ENCODE measurements around the gene TARS3.

Gene TARS3

DNA sequence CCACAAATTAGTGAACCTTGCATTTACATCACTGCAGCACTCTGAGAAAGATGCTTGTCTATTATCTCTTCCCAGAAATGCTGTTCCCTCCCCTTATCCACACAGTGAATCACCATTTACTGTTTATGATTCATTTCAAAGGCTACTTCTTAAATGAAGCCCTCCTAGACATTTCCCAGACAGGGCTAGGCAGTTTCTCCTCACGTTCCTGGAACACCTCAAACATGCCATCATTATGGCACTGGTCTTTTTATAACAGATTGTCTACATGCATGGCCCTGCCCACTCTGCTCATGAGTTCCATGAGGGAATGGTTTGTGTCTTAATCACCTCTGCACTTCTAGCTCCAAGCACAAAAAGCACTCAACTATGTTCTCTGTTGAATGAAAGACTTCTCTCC lies 39.9 kb downstream of the TARS3 start:
- TF ChIP-seq, protein P1, sequence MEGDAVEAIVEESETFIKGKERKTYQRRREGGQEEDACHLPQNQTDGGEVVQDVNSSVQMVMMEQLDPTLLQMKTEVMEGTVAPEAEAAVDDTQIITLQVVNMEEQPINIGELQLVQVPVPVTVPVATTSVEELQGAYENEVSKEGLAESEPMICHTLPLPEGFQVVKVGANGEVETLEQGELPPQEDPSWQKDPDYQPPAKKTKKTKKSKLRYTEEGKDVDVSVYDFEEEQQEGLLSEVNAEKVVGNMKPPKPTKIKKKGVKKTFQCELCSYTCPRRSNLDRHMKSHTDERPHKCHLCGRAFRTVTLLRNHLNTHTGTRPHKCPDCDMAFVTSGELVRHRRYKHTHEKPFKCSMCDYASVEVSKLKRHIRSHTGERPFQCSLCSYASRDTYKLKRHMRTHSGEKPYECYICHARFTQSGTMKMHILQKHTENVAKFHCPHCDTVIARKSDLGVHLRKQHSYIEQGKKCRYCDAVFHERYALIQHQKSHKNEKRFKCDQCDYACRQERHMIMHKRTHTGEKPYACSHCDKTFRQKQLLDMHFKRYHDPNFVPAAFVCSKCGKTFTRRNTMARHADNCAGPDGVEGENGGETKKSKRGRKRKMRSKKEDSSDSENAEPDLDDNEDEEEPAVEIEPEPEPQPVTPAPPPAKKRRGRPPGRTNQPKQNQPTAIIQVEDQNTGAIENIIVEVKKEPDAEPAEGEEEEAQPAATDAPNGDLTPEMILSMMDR (IDR thresholded peaks at IDR 0.05; ENCODE audit: low read depth, low read length) = no peak
- H3K4me3 ChIP-seq (ENCODE audit: low read depth, low read length) = no peak overlapping the region

DNA sequence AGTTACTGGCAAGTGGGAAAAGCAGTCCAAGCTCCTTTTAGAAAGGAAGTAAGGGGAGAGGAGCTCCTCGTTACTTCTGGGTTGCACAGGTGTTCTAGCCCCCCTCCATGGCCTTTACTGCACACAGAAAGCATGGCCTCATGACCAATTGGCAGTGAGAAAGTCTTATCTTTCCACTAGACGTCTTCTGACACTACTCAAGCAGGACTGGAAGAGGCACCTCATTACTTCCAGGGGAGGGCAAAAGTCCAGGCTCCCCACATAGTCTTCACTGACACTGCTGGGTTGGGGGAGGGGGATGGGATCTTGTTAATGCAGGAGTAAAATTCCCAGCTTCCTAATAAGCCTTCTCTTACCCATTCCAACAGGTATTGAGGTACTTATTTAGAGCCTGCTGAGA lies 44.5 kb downstream of the TARS3 start:
- no peak overlapping the region for H3K4me3 ChIP-seq (ENCODE audit: low read depth, low read length)
- TF ChIP-seq, protein P1 (IDR thresholded peaks at IDR 0.05; ENCODE audit: low read depth, low read length) = no peak

DNA sequence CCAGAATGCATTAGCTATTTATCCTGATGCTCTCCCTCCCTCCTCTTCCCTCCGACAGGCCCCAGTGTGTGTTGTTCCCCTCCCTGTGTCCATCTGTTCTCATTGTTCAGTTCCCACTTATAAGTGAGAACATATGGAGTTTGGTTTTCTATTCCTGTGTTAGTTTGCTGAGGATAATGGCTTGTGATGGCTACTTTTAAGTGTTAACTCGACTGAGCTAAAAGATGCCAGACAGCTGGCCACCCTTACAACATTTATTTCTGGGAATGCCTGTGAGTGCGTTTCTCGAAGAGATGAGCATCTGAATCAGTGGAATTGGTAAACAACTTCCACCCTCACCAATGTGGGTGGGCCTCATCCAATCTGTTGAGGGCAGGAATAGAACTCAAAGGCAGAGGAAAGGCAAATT lies 47.3 kb downstream of the TARS3 start:
- TF ChIP-seq, protein P1 (IDR thresholded peaks at IDR 0.05; ENCODE audit: low read depth, low read length) = no peak
- H3K4me3 ChIP-seq (ENCODE audit: low read depth, low read length) = no peak overlapping the region

DNA sequence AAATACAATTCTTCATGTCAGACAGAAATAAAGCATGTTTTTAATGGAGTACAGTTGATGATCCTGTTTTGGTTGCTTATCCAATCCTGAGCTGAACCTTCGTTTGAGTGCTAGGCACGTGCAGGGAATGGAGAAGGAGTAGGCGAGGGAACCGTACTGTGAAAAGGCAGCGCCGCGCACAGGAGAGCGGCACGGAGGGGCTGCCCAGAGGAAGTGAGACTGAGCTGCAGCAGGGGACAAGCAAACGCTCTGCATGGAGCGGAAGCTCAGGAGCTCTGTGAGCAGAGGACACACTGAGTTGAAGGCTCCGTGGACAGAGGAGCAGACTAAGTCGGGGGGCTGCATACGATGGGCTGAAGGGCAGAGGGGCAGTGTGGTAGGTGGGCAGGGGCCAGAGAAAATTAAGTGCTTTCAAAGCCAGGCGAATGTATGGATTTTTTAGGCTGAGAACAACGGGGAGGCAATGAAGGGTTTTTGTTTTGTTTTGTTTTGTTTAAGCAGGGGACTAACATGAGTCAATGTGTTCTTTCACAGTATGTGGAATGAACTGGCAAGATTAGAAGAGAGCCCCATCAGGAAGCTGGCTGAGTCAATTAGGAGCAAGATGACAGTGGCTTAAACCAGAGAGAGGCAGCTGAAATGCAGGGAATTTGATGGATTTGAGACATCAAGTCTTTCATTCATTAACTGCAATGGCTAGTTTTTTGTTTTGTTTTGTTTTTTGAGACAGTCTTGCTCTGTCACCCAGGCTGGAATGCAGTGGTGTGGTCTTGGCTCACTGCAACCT lies 48.3 kb downstream of the TARS3 start:
- TF ChIP-seq, protein P1 (IDR thresholded peaks at IDR 0.05; ENCODE audit: low read depth, low read length) = no peak
- H3K4me3 ChIP-seq (ENCODE audit: low read depth, low read length) = no peak overlapping the region

GRCh38 chr15:101675015-101675414 lies 49.3 kb downstream of the TARS3 start:
- TF ChIP-seq, protein P1 (IDR thresholded peaks at IDR 0.05; ENCODE audit: low read depth, low read length) = no peak
- no peak overlapping the region for H3K4me3 ChIP-seq (ENCODE audit: low read depth, low read length)

- no peak overlapping the region for H3K4me3 ChIP-seq (ENCODE audit: low read depth, low read length)
- TF ChIP-seq, protein P1 (IDR thresholded peaks at IDR 0.05; ENCODE audit: low read depth, low read length) = no peak
Measured at GRCh38 chr15:101672298-101672697, 52.0 kb downstream of the TARS3 start.

- TF ChIP-seq, protein P1 (IDR thresholded peaks at IDR 0.05; ENCODE audit: low read depth, low read length) = no peak
- no peak overlapping the region for H3K4me3 ChIP-seq (ENCODE audit: low read depth, low read length)
Measured at GRCh38 chr15:101669744-101670143, 54.5 kb downstream of the TARS3 start.

All from WI38 (cell line).